Neural crest cell (in vitro differentiated cells): ENCODE results near the gene IGF2BP3. TPM values are rescaled to one million over a fixed set of nuclear protein-coding genes. Genes with fewer than 3 reads are reported as not detected.
A peak's percentile ranks its signal among the peaks of the same experiment; 100 is the strongest.
"Not testable (repeated sequence)": the region's sequence is repeated elsewhere in the genome, so short reads cannot be mapped to it uniquely, and the experiment has no call there.

Source experiments
- DNase-seq: peaks from one replicate; pipeline ENCODE4 v3.0.0; 2021; ENCODE audit warnings: low read depth, mixed read lengths, low spot score
- H3K27ac Mint-ChIP-seq: one replicate; pipeline ENCODE4 v1.8.0; 2021; ENCODE audit warnings: mild to moderate bottlenecking, mixed read lengths; ENCODE audit not compliant: unreplicated experiment
- H3K27me3 Mint-ChIP-seq: 2 replicates; pipeline ENCODE4 v1.8.0; 2021; ENCODE audit warnings: low read depth, mild to moderate bottlenecking, mixed read lengths
- H3K36me3 Mint-ChIP-seq: 2 replicates; pipeline ENCODE4 v1.8.0; 2021; ENCODE audit warnings: low read depth, mild to moderate bottlenecking, mixed read lengths
- H3K4me1 Mint-ChIP-seq: 2 replicates; pipeline ENCODE4 v1.8.0; 2021; ENCODE audit warnings: mixed read lengths
- H3K4me3 Mint-ChIP-seq: one replicate; pipeline ENCODE4 v1.8.0; 2021; ENCODE audit warnings: mild to moderate bottlenecking, mixed read lengths
- H3K9me3 Mint-ChIP-seq: 2 replicates; pipeline ENCODE4 v1.8.0; 2021; ENCODE audit warnings: mixed read lengths
- total RNA-seq: library from RNA; stranded (reverse); gene quantifications from 2 replicates; pipeline ENCODE4 v1.2.1, GENCODE V29; 2021
- TF ChIP-seq, protein P1 (sequence below): fragments of 200-600 bp; sonication (generic); conservative IDR thresholded peaks from 2 replicates; pipeline ENCODE4 v1.5.0; 2021; ENCODE audit warnings: antibody characterized with exemption, mild to moderate bottlenecking

The IGF2BP3 gene
- total RNA-seq, 1 donor from 2014 or later = 117 TPM

DNA sequence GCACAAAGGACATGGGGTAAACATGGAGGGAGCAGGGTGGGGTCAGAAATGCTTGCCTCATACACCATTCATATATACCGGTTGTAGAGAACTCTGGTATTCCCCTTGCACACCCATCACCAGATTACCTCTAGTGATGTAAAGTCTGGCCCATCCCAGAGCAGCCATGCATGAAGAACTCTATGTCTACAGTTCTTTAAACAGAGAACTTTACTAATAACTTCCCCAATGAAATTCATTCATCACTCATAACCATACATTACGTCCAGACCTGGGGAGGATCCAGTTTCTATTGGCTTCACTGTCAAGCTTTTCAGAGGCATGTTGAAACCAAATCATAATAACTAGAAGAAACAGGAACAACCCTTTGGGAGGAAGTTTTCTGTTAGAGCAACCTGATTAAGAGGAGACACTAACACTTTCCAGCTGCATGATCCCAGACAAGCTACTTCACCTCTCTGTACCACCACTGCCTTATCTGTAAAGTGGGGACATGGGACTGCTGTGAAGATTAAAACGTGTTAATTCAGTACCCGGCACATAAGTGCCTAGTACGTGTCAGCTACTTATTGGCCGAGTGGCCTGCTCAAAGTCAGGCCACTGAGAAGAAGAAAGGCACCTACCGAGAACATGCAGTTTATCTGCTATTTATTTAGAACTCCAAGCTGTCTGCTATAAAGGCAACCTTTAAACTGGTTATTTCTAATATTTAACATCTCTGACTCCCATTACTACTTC is 59.7 kb downstream of the IGF2BP3 start:
- TF ChIP-seq, protein P1, sequence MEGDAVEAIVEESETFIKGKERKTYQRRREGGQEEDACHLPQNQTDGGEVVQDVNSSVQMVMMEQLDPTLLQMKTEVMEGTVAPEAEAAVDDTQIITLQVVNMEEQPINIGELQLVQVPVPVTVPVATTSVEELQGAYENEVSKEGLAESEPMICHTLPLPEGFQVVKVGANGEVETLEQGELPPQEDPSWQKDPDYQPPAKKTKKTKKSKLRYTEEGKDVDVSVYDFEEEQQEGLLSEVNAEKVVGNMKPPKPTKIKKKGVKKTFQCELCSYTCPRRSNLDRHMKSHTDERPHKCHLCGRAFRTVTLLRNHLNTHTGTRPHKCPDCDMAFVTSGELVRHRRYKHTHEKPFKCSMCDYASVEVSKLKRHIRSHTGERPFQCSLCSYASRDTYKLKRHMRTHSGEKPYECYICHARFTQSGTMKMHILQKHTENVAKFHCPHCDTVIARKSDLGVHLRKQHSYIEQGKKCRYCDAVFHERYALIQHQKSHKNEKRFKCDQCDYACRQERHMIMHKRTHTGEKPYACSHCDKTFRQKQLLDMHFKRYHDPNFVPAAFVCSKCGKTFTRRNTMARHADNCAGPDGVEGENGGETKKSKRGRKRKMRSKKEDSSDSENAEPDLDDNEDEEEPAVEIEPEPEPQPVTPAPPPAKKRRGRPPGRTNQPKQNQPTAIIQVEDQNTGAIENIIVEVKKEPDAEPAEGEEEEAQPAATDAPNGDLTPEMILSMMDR = no peak
- no peak for DNase-seq
- no peak overlapping the region for H3K4me3 Mint-ChIP-seq
- peaks cover 6% of the 10 kb centered on the region for H3K9me3 Mint-ChIP-seq
- H3K27ac Mint-ChIP-seq = no peak overlapping the region
- H3K36me3 Mint-ChIP-seq = peaks cover 67% of the 10 kb centered on the region
- no peaks in the 10 kb centered on the region for H3K27me3 Mint-ChIP-seq
- peaks cover 2% of the 10 kb centered on the region for H3K4me1 Mint-ChIP-seq

DNA sequence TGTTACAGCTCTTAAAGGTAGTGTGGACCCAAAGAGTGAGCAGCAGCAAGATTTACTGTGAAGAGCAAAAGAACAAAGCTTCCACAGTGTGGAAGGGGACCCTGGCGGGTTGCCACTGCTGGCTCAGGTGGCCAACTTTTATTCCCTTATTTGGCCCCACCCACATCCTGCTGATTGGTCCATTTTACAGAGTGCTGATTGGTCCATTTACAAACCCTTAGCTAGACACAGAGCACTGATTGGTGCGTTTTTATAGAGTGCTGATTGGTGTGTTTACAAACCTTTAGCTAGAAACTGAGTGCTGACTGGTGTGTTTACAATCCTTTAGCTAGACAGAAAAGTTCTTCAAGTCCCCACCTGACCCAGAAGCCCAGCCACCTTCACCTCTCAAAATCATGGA is 63.7 kb downstream of the IGF2BP3 start:
- H3K27ac Mint-ChIP-seq, H3K27me3 Mint-ChIP-seq, H3K4me3 Mint-ChIP-seq, H3K9me3 Mint-ChIP-seq, DNase-seq: not testable (repeated sequence)
- Mint-ChIP-seq H3K4me1 (peaks cover 17% of the 10 kb centered on the region), H3K36me3 (peaks cover 55% of the 10 kb centered on the region)

DNA sequence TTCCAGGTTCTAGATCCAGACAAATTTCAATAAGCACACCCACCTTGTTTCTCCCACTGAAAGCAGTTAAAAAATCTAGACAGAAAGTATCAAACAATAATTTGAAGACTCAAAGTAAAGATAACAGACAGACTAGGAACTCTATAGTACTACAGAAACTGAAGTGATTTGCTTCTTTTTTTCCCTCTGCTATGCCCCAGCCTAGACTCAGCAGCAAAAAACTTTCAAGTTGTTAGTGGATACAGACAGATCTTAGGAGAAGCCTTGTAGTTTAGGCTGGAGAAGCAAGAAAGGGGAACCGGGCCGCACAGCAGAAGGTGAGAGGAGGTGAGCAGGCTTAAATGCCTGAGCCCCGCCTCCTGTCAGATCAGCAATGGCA is 65.1 kb downstream of the IGF2BP3 start:
- TF ChIP-seq, protein P1 = no peak
- H3K36me3 Mint-ChIP-seq = peaks cover 49% of the 10 kb centered on the region
- H3K27me3 Mint-ChIP-seq = no peaks in the 10 kb centered on the region
- peaks cover 6% of the 10 kb centered on the region for H3K9me3 Mint-ChIP-seq
- H3K4me3 Mint-ChIP-seq = no peak overlapping the region
- H3K4me1 Mint-ChIP-seq = peaks cover 17% of the 10 kb centered on the region
- DNase-seq = no peak
- H3K27ac Mint-ChIP-seq = peak overlapping the region; percentile 0

DNA sequence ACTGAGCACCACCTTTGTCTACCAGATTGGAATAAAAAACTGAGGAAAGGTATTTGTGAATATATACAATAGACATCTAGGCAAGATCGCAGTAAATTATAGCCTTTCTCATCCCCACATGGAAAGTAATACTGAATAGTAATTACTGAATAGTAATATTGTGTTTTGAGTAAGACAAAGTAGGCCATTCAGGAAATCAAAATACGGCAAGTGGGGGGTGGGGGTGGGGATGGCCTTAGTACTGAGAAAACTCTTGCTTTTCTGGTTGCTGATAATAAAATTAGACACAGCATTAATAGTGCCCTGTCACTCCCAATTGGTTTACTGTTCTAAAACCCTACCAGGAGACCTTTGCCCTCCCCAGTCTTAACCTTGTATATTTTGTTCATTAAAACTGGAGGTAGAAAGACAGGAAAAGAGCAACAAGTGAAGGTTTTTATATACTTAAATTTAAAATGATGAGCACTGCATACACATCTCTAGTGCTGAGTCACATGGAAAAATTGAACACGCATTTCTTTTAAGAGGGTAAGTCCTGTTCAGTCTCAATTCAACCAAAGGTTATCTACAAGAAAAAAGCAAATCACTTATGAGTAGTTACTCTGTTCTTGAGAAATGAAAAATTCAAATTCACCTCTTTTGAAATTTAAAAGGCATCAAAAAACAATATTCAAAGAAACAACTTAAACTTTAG is 65.6 kb downstream of the IGF2BP3 start:
- H3K9me3 Mint-ChIP-seq = peaks cover 6% of the 10 kb centered on the region
- no peaks in the 10 kb centered on the region for H3K27me3 Mint-ChIP-seq
- peaks cover 17% of the 10 kb centered on the region for H3K4me1 Mint-ChIP-seq
- no peak overlapping the region for H3K4me3 Mint-ChIP-seq
- H3K27ac Mint-ChIP-seq = peak overlapping the region; percentile 70
- TF ChIP-seq, protein P1 = no peak
- DNase-seq = no peak
- H3K36me3 Mint-ChIP-seq = peaks cover 52% of the 10 kb centered on the region

DNA sequence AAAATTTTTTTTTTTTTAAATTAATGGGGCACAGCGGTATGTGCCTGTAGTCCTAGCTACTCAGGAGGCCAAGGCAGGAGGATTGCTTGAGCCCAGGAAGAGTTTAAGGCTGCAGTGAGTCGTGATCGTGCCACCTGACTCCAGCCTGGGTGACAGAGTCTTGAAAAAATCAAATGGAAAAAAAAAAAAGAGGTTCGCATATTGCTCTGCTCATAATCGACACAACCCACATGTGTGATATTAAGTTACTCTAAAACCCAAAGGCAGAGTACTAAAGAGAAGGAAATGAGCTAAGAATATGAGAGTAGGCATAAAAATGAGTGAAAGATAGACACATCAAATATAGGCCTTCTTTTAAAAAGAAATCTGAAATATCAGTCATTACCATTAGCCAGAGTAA is 66.3 kb downstream of the IGF2BP3 start:
- peaks cover 17% of the 10 kb centered on the region for H3K4me1 Mint-ChIP-seq
- no peaks in the 10 kb centered on the region for H3K27me3 Mint-ChIP-seq
- peaks cover 47% of the 10 kb centered on the region for H3K36me3 Mint-ChIP-seq
- no peak overlapping the region for H3K4me3 Mint-ChIP-seq
- TF ChIP-seq, protein P1 = no peak
- H3K27ac Mint-ChIP-seq = no peak overlapping the region
- H3K9me3 Mint-ChIP-seq = peaks cover 6% of the 10 kb centered on the region
- DNase-seq = no peak

DNA sequence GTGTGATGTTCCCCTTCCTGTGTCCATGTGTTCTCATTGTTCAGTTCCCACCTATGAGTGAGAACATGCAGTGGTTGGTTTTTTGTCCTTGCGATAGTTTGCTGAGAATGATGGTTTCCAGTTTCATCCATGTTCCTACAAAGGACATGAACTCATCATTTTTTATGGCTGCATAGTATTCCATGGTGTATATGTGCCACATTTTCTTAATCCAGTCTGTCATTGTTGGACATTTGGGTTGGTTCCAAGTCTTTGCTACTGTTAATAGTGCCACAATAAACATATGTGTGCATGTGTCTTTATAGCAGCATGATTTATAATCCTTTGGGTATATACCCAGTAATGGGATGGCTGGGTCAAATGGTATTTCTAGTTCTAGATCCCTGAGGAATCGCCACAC is 72.2 kb downstream of the IGF2BP3 start:
- H3K27me3 Mint-ChIP-seq, H3K9me3 Mint-ChIP-seq, H3K4me1 Mint-ChIP-seq, H3K4me3 Mint-ChIP-seq, DNase-seq, H3K27ac Mint-ChIP-seq: not testable (repeated sequence)
- H3K36me3 Mint-ChIP-seq = peaks cover 22% of the 10 kb centered on the region
